ENCODE data around the gene KDM6B. TPM values are rescaled to one million over a fixed set of nuclear protein-coding genes. Genes with fewer than 3 reads are reported as not detected.

Gene KDM6B
- total and polyA plus RNA-seq, 9 of the 15 experiments (the other 6 are each of a cell fraction or from before 2014, with no cell fraction given): 0.01 to 22.9 (median 2.2) TPM

DNA sequence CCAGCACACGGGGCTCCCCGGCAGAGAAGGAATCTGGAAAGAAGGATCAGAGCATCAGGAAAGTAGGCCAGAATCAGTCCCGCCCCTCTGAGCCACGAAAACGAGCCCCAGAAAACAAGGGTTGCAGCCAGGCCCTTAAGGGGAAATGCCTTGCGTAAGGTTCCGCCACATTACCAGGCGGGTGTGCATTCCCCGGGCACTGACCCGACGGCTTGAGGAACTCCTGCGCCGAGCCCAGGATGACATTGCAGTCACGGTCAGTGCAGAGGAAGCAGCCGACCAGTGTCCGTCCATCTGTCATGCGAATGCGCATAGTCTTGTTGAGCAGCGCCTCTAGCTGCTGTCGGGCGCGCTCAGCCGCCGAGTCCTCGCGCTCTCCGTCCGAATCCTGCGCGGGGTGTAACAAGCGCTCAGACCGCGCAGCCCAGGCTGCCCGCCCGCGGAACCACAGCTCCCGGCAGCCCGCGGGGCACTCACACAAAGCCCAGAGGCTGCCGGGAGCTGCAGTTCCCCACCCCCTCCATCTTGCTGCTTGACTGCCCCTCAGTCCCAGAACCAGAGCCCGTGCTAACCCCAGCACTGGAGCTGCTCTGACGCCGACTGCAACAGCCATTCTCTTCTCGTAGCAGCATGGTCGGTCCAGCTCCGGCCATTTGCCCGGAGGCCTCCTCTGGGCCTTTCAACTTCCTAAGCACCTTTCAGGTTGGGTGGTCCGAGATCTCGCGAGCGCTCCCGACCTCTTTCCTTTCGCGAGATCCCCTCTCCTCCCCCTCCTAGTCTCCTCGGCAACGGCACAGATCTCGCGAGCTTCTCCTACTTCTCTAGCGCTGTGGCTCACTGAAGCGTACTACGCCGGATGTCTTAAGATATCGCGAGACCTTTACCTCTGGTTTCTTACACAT lies 23.0 kb downstream of the KDM6B start, which contains the start of gene NAA38 (continued):
- TF ChIP-seq, protein P1, sequence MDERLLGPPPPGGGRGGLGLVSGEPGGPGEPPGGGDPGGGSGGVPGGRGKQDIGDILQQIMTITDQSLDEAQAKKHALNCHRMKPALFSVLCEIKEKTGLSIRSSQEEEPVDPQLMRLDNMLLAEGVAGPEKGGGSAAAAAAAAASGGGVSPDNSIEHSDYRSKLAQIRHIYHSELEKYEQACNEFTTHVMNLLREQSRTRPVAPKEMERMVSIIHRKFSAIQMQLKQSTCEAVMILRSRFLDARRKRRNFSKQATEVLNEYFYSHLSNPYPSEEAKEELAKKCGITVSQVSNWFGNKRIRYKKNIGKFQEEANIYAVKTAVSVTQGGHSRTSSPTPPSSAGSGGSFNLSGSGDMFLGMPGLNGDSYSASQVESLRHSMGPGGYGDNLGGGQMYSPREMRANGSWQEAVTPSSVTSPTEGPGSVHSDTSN (CRISPR knock-in tag; IDR thresholded peaks at IDR 0.05; ENCODE audit: low read depth): no peak
- TF ChIP-seq, protein P1 (tag; conservative IDR thresholded peaks at IDR 0.05; ENCODE audit: low read depth): no peak
- TF ChIP-seq TEAD1 (CRISPR knock-in tag; IDR thresholded peaks at IDR 0.05) (0 out of 4 replicates have a peak, but pooled peaks of 1 of the 2 experiments have one; percentile 46), POLR2AphosphoS5 (IDR thresholded peaks at IDR 0.05; ENCODE audit: control insufficient read depth, insufficient read depth, low read depth, low read length) (peak; percentile 43; the same call in 1 of the 2 replicates), BHLHE40 (IDR thresholded peaks at IDR 0.05; ENCODE audit: low read length) (peak; percentile 85), BMI1 (IDR thresholded peaks at IDR 0.05; ENCODE audit: low read length) (no peak), PCBP1 (IDR thresholded peaks at IDR 0.05; ENCODE audit: low read depth, low read length, poor library complexity, severe bottlenecking) (no peak), ZEB2 (IDR thresholded peaks at IDR 0.05) (no peak), TAF9B (IDR thresholded peaks at IDR 0.05; ENCODE audit: partially characterized antibody) (no peak), NFE2L1 (tag; IDR thresholded peaks at IDR 0.05; ENCODE audit: borderline replicate concordance, low read depth) (no peak), SOX6 (IDR thresholded peaks at IDR 0.05) (0 out of 2 replicates have a peak, but pooled peaks have one; percentile 43), ZNF766 (CRISPR knock-in tag; conservative IDR thresholded peaks at IDR 0.05) (peak; percentile 95), SIN3A (IDR thresholded peaks at IDR 0.05; ENCODE audit: borderline replicate concordance in 2 of 2, control insufficient read depth in 1 of 2, low read depth in 2 of 2, low read length in 2 of 2) (peak in 1 of 2 experiments; percentile 44; a peak in 1 of 4 replicates)
- TF ChIP-seq, protein P2, sequence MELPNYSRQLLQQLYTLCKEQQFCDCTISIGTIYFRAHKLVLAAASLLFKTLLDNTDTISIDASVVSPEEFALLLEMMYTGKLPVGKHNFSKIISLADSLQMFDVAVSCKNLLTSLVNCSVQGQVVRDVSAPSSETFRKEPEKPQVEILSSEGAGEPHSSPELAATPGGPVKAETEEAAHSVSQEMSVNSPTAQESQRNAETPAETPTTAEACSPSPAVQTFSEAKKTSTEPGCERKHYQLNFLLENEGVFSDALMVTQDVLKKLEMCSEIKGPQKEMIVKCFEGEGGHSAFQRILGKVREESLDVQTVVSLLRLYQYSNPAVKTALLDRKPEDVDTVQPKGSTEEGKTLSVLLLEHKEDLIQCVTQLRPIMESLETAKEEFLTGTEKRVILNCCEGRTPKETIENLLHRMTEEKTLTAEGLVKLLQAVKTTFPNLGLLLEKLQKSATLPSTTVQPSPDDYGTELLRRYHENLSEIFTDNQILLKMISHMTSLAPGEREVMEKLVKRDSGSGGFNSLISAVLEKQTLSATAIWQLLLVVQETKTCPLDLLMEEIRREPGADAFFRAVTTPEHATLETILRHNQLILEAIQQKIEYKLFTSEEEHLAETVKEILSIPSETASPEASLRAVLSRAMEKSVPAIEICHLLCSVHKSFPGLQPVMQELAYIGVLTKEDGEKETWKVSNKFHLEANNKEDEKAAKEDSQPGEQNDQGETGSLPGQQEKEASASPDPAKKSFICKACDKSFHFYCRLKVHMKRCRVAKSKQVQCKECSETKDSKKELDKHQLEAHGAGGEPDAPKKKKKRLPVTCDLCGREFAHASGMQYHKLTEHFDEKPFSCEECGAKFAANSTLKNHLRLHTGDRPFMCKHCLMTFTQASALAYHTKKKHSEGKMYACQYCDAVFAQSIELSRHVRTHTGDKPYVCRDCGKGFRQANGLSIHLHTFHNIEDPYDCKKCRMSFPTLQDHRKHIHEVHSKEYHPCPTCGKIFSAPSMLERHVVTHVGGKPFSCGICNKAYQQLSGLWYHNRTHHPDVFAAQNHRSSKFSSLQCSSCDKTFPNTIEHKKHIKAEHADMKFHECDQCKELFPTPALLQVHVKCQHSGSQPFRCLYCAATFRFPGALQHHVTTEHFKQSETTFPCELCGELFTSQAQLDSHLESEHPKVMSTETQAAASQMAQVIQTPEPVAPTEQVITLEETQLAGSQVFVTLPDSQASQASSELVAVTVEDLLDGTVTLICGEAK (IDR thresholded peaks at IDR 0.05): 0 out of 2 replicates have a peak, but pooled peaks have one; percentile 6
- TF ChIP-seq, protein P2 (CRISPR knock-in tag; IDR thresholded peaks at IDR 0.05): no peak

Measured in K562 (cell line).